HepG2 (cell line): ENCODE results near the gene C3orf85.

Experiments used
- FIP1L1 ChIP-seq: fragments of 200-400 bp; formaldehyde crosslinking; IDR thresholded peaks from 2 replicates; pipeline ENCODE4 v1.6.1; 2018; ENCODE audit warnings: low read depth, mild to moderate bottlenecking, low read length, moderate library complexity, borderline replicate concordance; ENCODE audit not compliant: insufficient read depth
- KDM5A ChIP-seq: fragments of 200-600 bp; sonication (generic); IDR thresholded peaks from 2 replicates; pipeline ENCODE4 v1.7.0; 2018; ENCODE audit warnings: antibody characterized with exemption, mild to moderate bottlenecking, low read length, borderline replicate concordance
- NCOA1 ChIP-seq: sonication (generic); formaldehyde crosslinking; IDR thresholded peaks from 2 replicates; pipeline ENCODE4 v1.9.0; 2021; ENCODE audit warnings: missing genetic modification reagents
- RBAK ChIP-seq: sonication (generic); formaldehyde crosslinking; IDR thresholded peaks from 2 replicates; pipeline ENCODE4 v1.5.1; 2020; ENCODE audit warnings: mild to moderate bottlenecking, missing genetic modification reagents
- SNAPC5 ChIP-seq: sonication (generic); formaldehyde crosslinking; IDR thresholded peaks from 2 replicates; pipeline ENCODE4 v1.8.1; 2023; ENCODE audit warnings: mild to moderate bottlenecking, missing genetic modification reagents, borderline replicate concordance
- YY1 ChIP-seq: IDR thresholded peaks from 2 replicates; pipeline ENCODE4 v1.6.1; 2011; ENCODE audit warnings: low read length, low read depth, moderate library complexity, mild to moderate bottlenecking; ENCODE audit not compliant: insufficient read depth, insufficient replicate concordance
- ZEB1 ChIP-seq: IDR thresholded peaks from 2 replicates; pipeline ENCODE4 v1.6.1; 2012; ENCODE audit warnings: mild to moderate bottlenecking, low read depth, inconsistent platforms; ENCODE audit not compliant: insufficient replicate concordance
- ZNF160 ChIP-seq: sonication (generic); formaldehyde crosslinking; IDR thresholded peaks from 2 replicates; pipeline ENCODE4 v1.8.0; 2022; ENCODE audit warnings: mild to moderate bottlenecking, inconsistent platforms, missing genetic modification reagents
- TF ChIP-seq, protein P1 (sequence below): sonication (generic); formaldehyde crosslinking; IDR thresholded peaks from 2 replicates; pipeline ENCODE4 v1.5.0; 2020; ENCODE audit warnings: mild to moderate bottlenecking, missing genetic modification reagents, moderate library complexity

DNA sequence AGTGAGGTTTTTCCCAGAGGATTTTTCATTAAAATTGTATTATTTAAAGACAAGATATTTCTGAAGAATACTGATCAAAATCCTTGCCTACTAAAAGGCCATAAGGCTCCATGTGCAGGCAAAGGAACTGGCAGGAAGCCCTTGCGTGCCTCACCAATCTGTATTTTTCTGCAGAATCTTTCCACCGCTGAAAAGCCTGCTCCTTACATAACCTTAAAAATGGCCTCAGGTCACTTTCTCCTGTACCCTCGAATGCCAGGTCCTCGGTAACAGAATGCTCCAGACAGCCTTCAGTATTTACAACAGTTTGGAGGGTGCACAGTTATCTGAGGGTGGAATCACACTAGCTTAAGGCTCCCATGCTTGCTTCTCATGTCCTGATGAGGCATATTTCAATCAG, 21.8 kb upstream of the C3orf85 start:
- TF ChIP-seq RBAK (CRISPR knock-in tag) (no peak), YY1 (no peak), SNAPC5 (no peak), ZNF160 (CRISPR knock-in tag) (no peak), KDM5A (no peak), FIP1L1 (no peak), NCOA1 (CRISPR knock-in tag) (no peak), ZEB1 (no peak)
- TF ChIP-seq, protein P1, sequence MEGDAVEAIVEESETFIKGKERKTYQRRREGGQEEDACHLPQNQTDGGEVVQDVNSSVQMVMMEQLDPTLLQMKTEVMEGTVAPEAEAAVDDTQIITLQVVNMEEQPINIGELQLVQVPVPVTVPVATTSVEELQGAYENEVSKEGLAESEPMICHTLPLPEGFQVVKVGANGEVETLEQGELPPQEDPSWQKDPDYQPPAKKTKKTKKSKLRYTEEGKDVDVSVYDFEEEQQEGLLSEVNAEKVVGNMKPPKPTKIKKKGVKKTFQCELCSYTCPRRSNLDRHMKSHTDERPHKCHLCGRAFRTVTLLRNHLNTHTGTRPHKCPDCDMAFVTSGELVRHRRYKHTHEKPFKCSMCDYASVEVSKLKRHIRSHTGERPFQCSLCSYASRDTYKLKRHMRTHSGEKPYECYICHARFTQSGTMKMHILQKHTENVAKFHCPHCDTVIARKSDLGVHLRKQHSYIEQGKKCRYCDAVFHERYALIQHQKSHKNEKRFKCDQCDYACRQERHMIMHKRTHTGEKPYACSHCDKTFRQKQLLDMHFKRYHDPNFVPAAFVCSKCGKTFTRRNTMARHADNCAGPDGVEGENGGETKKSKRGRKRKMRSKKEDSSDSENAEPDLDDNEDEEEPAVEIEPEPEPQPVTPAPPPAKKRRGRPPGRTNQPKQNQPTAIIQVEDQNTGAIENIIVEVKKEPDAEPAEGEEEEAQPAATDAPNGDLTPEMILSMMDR (CRISPR knock-in tag) = no peak
